GM23338 (cell line): ENCODE measurements around the gene CYB5R3. TPM values are rescaled to one million over a fixed set of nuclear protein-coding genes. Genes with fewer than 3 reads are reported as not detected.

Experiments used
- ATAC-seq: fragments of 200-7000 bp; cut with Tn5 transposase; 3 replicates; pipeline ENCODE4 v1.9.1; 2020
- DNase-seq: peaks from one replicate; pipeline ENCODE4 v3.0.0-alpha.2; 2015; ENCODE audit warnings: low spot score
- H2AFZ ChIP-seq: fragments of 200-600 bp; sonication (generic); 2 replicates; pipeline ENCODE4 v1.8.0; 2016; ENCODE audit warnings: antibody characterized with exemption, mild to moderate bottlenecking, moderate library complexity
- H3F3A ChIP-seq: fragments of 200-600 bp; sonication (generic); replicated peaks from 2 replicates; pipeline ENCODE4 v1.8.0; 2017; ENCODE audit warnings: antibody characterized with exemption, mixed run types, low read depth
- H3K27ac ChIP-seq: fragments of 200-600 bp; sonication (generic); 2 replicates; pipeline ENCODE4 v1.6.1; 2016; ENCODE audit warnings: low read depth
- H3K27me3 ChIP-seq: fragments of 200-600 bp; sonication (generic); 2 replicates; pipeline ENCODE4 v1.8.0; 2016; ENCODE audit warnings: mild to moderate bottlenecking, mixed run types, moderate library complexity; ENCODE audit not compliant: insufficient read depth
- H3K36me3 ChIP-seq: fragments of 200-600 bp; sonication (generic); 2 replicates; pipeline ENCODE4 v1.8.0; 2016; ENCODE audit warnings: mild to moderate bottlenecking; ENCODE audit not compliant: insufficient read depth
- H3K4me1 ChIP-seq: fragments of 200-600 bp; sonication (generic); 2 replicates; pipeline ENCODE4 v1.8.0; 2016; ENCODE audit warnings: mild to moderate bottlenecking, moderate library complexity; ENCODE audit not compliant: insufficient read depth
- H3K4me2 ChIP-seq: fragments of 200-600 bp; sonication (generic); 2 replicates; pipeline ENCODE4 v1.7.1; 2017; ENCODE audit warnings: mixed run types
- H3K4me3 ChIP-seq: fragments of 200-600 bp; sonication (generic); 2 replicates; pipeline ENCODE4 v1.6.1; 2016; ENCODE audit warnings: mixed run types
- H3K79me2 ChIP-seq: fragments of 200-600 bp; sonication (generic); replicated peaks from 2 replicates; pipeline ENCODE4 v1.8.0; 2017; ENCODE audit warnings: mild to moderate bottlenecking; ENCODE audit not compliant: insufficient read depth
- H3K9me2 ChIP-seq: fragments of 200-600 bp; sonication (generic); 2 replicates; pipeline ENCODE4 v1.8.0; 2017; ENCODE audit not compliant: insufficient read depth
- H4K20me1 ChIP-seq: fragments of 200-600 bp; sonication (generic); replicated peaks from 2 replicates; pipeline ENCODE4 v1.8.0; 2017; ENCODE audit warnings: mild to moderate bottlenecking; ENCODE audit not compliant: insufficient read depth
- H3K27ac Mint-ChIP-seq: 2 replicates; pipeline ENCODE4 v1.8.0; 2020; ENCODE audit warnings: inconsistent platforms, mild to moderate bottlenecking, moderate library complexity, mixed read lengths
- H3K27me3 Mint-ChIP-seq: 3 replicates; pipeline ENCODE4 v1.8.0; 2022; ENCODE audit warnings: low read depth, mild to moderate bottlenecking, moderate library complexity, mixed read lengths, inconsistent platforms; ENCODE audit not compliant: insufficient read depth, poor library complexity
- H3K36me3 Mint-ChIP-seq: 3 replicates; pipeline ENCODE4 v1.8.0; 2021; ENCODE audit warnings: low read depth, mild to moderate bottlenecking, inconsistent platforms, moderate library complexity, mixed read lengths
- H3K4me1 Mint-ChIP-seq: 3 replicates; pipeline ENCODE4 v1.8.0; 2020; ENCODE audit warnings: mild to moderate bottlenecking, inconsistent platforms, mixed read lengths
- H3K4me3 Mint-ChIP-seq: 3 replicates; pipeline ENCODE4 v1.8.0; 2021; ENCODE audit warnings: moderate library complexity, mild to moderate bottlenecking, inconsistent platforms, mixed read lengths
- H3K9me3 Mint-ChIP-seq: 3 replicates; pipeline ENCODE4 v1.8.0; 2020; ENCODE audit warnings: moderate library complexity, mild to moderate bottlenecking, inconsistent platforms, mixed read lengths
- CREB1 ChIP-seq: fragments of 250-450 bp; sonication (Bioruptor Pico); IDR thresholded peaks from 2 replicates; pipeline ENCODE4 v1.5.0; 2020; ENCODE audit warnings: low read depth, mild to moderate bottlenecking, moderate library complexity
- POLR2AphosphoS5 ChIP-seq: IDR thresholded peaks from 2 replicates; pipeline ENCODE4 v1.6.1; 2016; ENCODE audit warnings: antibody characterized with exemption, low read depth
- ZNF462 ChIP-seq: fragments of 250-450 bp; sonication (Bioruptor Pico); IDR thresholded peaks from 2 replicates; pipeline ENCODE4 v1.5.0; 2020; ENCODE audit warnings: mild to moderate bottlenecking, moderate library complexity
- polyA plus RNA-seq: library from polyadenylated mRNA; unstranded; fragments of >200 nt; fragmentation: Nextera tagmentation; extraction: Ambion mirVana; gene quantifications from 2 replicates; pipeline ENCODE4 v1.2.1, GENCODE V29; 2016
- total RNA-seq: library from RNA; depleted of rRNA; stranded (reverse); fragments of >200 nt; shearing (Covaris generic); gene quantifications from 2 replicates; pipeline ENCODE4 v1.2.3, GENCODE V29; 2014
- TF ChIP-seq, protein P1 (sequence below): IDR thresholded peaks from 2 replicates; pipeline ENCODE4 v1.6.1; 2016; ENCODE audit warnings: antibody characterized with exemption
- TF ChIP-seq, protein P2 (sequence below), 2 experiments: fragments of 200-600 bp in 1 of 2; sonication (generic) in 1 of 2; conservative IDR thresholded peaks; 2 replicates each; pipeline versions ENCODE4 v1.5.1 to v1.6.1; 2016 to 2017; ENCODE audit warnings: antibody characterized with exemption in 2 of 2, low read depth in 2 of 2, mild to moderate bottlenecking in 2 of 2, moderate library complexity in 1 of 2

CYB5R3 gene
- total and polyA plus RNA-seq, 2 experiments from 2014 or later = 76.2 to 76.9 TPM

DNA sequence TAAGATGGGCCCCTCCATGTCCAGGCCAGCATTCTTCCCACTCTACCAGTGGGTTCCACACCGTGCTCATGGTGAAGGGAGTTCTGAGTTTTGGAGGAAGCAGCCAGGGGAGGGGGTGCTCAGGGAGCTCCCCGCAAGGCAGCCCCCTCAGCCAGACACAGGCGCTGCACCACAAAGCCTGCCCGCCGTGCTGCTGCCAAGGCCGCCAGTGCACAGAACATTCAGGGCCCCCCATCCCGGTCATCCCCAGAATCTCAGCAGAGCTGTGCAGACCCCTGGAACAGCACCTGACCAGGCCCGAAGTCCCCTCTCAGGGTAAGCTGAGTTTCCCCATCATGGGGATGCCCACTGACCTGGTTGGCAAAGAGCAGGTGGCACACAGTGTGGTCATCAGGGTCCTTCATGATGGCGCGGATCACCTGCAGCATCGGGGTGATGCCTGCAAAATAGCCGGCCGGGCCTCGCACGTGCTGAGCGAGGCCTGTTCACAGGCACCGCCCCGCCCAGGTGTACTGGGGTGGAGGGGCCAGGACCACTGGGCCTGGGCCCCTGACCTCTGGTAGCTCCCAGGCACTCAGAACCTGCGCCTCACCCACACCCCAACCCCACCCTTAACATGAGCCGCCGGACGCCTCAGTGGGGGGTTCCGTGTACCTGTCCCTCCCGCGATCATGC is 22.1 kb downstream of the CYB5R3 start (continued):
- TF ChIP-seq ZNF462 = no peak
- TF ChIP-seq POLR2AphosphoS5 = no peak

GRCh38 chr22:42626431-42626830 is 22.8 kb downstream of the CYB5R3 start:
- Histone ChIP-seq H3K27ac (no peak overlapping the region), H3F3A (no peaks in the 10 kb centered on the region), H2AFZ (no peak overlapping the region), H3K27me3 (no peaks in the 10 kb centered on the region), H3K4me3 (no peak overlapping the region), H3K4me2 (no peak overlapping the region), H3K36me3 (peaks cover 5% of the 10 kb centered on the region; the same call in 1 of the 2 replicates), H3K4me1 (no peaks in the 10 kb centered on the region), H4K20me1 (no peaks in the 10 kb centered on the region), H3K9me2 (no peaks in the 10 kb centered on the region), H3K79me2 (no peaks in the 10 kb centered on the region)
- no peak for DNase-seq
- peaks cover 16% of the 10 kb centered on the region for H3K27me3 Mint-ChIP-seq
- H3K4me3 Mint-ChIP-seq = no peak overlapping the region
- no peak overlapping the region for H3K27ac Mint-ChIP-seq
- peaks cover 3% of the 10 kb centered on the region; the same call in 2 of the 3 replicates for H3K4me1 Mint-ChIP-seq
- ATAC-seq = no peak
- peaks cover 16% of the 10 kb centered on the region for H3K36me3 Mint-ChIP-seq
- H3K9me3 Mint-ChIP-seq = no peaks in the 10 kb centered on the region
- no peak for TF ChIP-seq POLR2AphosphoS5
- TF ChIP-seq ZNF462 = no peak
- no peak for TF ChIP-seq CREB1
- TF ChIP-seq, protein P1, sequence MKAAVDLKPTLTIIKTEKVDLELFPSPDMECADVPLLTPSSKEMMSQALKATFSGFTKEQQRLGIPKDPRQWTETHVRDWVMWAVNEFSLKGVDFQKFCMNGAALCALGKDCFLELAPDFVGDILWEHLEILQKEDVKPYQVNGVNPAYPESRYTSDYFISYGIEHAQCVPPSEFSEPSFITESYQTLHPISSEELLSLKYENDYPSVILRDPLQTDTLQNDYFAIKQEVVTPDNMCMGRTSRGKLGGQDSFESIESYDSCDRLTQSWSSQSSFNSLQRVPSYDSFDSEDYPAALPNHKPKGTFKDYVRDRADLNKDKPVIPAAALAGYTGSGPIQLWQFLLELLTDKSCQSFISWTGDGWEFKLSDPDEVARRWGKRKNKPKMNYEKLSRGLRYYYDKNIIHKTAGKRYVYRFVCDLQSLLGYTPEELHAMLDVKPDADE = no peak
- TF ChIP-seq, protein P2, sequence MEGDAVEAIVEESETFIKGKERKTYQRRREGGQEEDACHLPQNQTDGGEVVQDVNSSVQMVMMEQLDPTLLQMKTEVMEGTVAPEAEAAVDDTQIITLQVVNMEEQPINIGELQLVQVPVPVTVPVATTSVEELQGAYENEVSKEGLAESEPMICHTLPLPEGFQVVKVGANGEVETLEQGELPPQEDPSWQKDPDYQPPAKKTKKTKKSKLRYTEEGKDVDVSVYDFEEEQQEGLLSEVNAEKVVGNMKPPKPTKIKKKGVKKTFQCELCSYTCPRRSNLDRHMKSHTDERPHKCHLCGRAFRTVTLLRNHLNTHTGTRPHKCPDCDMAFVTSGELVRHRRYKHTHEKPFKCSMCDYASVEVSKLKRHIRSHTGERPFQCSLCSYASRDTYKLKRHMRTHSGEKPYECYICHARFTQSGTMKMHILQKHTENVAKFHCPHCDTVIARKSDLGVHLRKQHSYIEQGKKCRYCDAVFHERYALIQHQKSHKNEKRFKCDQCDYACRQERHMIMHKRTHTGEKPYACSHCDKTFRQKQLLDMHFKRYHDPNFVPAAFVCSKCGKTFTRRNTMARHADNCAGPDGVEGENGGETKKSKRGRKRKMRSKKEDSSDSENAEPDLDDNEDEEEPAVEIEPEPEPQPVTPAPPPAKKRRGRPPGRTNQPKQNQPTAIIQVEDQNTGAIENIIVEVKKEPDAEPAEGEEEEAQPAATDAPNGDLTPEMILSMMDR (conservative IDR thresholded peaks at IDR 0.05; ENCODE audit: low read depth in 2 of 2) = no peak
